Measurements from ENCODE around the gene SSTR3.

- TF ChIP-seq CTCF (IDR thresholded peaks at IDR 0.05) = no peak
- TF ChIP-seq EZH2 (IDR thresholded peaks at IDR 0.05; ENCODE audit: borderline replicate concordance, insufficient read depth, low read depth, low read length, poor library complexity, severe bottlenecking) = no peak
Observed at GRCh38 chr22:37206841-37207821, 5.1 kb downstream of the SSTR3 start.

Data from B cell (primary cell).